Keratinocyte (primary cell): ENCODE measurements around the gene PRRC1. TPM values are rescaled to one million over a fixed set of nuclear protein-coding genes. Genes with fewer than 3 reads are reported as not detected.

Experiments
- DNase-seq: peaks from one replicate; pipeline ENCODE4 v3.0.0-alpha.2; 2011; ENCODE audit warnings: low read depth, missing footprints, low spot score
- FAIRE-seq: peaks from 2 replicates; lab custom pipeline; 2011; peaks lifted over from hg19 to GRCh38; lab: Jason Lieb, UNC
- H2AFZ ChIP-seq: 2 replicates; pipeline ENCODE4 v1.6.0; 2012; ENCODE audit warnings: low read length, control low read depth, inconsistent platforms; ENCODE audit not compliant: control insufficient read depth
- H3K27ac ChIP-seq: 2 replicates; pipeline ENCODE4 v1.5.1; 2011; ENCODE audit warnings: low read length; ENCODE audit not compliant: control insufficient read depth, insufficient read depth
- H3K27me3 ChIP-seq: 3 replicates; pipeline ENCODE4 v1.6.0; 2011; ENCODE audit warnings: low read length; ENCODE audit not compliant: control insufficient read depth, insufficient read depth; ENCODE audit errors: extremely low read depth
- H3K36me3 ChIP-seq, 2 experiments: 2 replicates in 1 of 2; 3 replicates in 1 of 2; pipeline ENCODE4 v1.5.1; 2011; ENCODE audit warnings: low read length in 2 of 2, mild to moderate bottlenecking in 1 of 2; ENCODE audit not compliant: control insufficient read depth in 2 of 2, insufficient read depth in 2 of 2; ENCODE audit errors: extremely low read depth in 1 of 2
- H3K4me1 ChIP-seq: 3 replicates; pipeline ENCODE4 v1.5.1; 2011; ENCODE audit warnings: low read length; ENCODE audit not compliant: control insufficient read depth, insufficient read depth; ENCODE audit errors: extremely low read depth
- H3K4me2 ChIP-seq: 3 replicates; pipeline ENCODE4 v1.6.0; 2011; ENCODE audit warnings: low read depth, low read length; ENCODE audit not compliant: control insufficient read depth, insufficient read depth; ENCODE audit errors: extremely low read depth
- H3K4me3 ChIP-seq, 3 experiments: fragments of 200-600 bp in 1 of 3; sonication (generic) in 1 of 3; 2 replicates in 2 of 3; 3 replicates in 1 of 3; pipeline ENCODE4 v1.5.1; 2011 to 2016; ENCODE audit warnings: low read length in 3 of 3, mild to moderate bottlenecking in 3 of 3, control low read depth in 2 of 3, inconsistent platforms in 1 of 3, low read depth in 1 of 3, mixed read lengths in 1 of 3, mixed run types in 1 of 3, moderate library complexity in 1 of 3; ENCODE audit not compliant: control insufficient read depth in 2 of 3, insufficient read depth in 2 of 3; ENCODE audit errors: extremely low read depth in 1 of 3
- H3K79me2 ChIP-seq: 2 replicates; pipeline ENCODE4 v1.6.0; 2012; ENCODE audit warnings: low read length; ENCODE audit not compliant: control insufficient read depth, insufficient read depth
- H3K9ac ChIP-seq: 3 replicates; pipeline ENCODE4 v1.6.0; 2011; ENCODE audit warnings: low read length; ENCODE audit not compliant: control insufficient read depth, insufficient read depth; ENCODE audit errors: extremely low read depth
- H3K9me1 ChIP-seq: 3 replicates; pipeline ENCODE4 v1.6.0; 2011; ENCODE audit warnings: low read length; ENCODE audit not compliant: control insufficient read depth, insufficient read depth; ENCODE audit errors: extremely low read depth
- H3K9me3 ChIP-seq: 2 replicates; pipeline ENCODE4 v1.5.1; 2012; ENCODE audit warnings: low read depth, low read length; ENCODE audit not compliant: control insufficient read depth
- H4K20me1 ChIP-seq: 3 replicates; pipeline ENCODE4 v1.6.0; 2011; ENCODE audit warnings: low read length; ENCODE audit not compliant: control insufficient read depth, insufficient read depth; ENCODE audit errors: extremely low read depth
- CTCF ChIP-seq, 3 experiments: IDR thresholded peaks in 1 of 3; conservative IDR thresholded peaks in 1 of 3; optimal IDR thresholded peaks in 1 of 3; 2 replicates in 2 of 3; 3 replicates in 1 of 3; pipeline versions ENCODE3 to v1.5.1; 2011; ENCODE audit warnings: low read length in 3 of 3, mild to moderate bottlenecking in 3 of 3, moderate library complexity in 2 of 3, control low read depth in 1 of 3, inconsistent platforms in 1 of 3; ENCODE audit not compliant: insufficient read depth in 2 of 3; ENCODE audit errors: extremely low read depth in 1 of 3
- EZH2 ChIP-seq: IDR thresholded peaks from one replicate; pipeline ENCODE4 v1.6.1; 2012; ENCODE audit warnings: inconsistent platforms, mild to moderate bottlenecking, low read length, moderate library complexity
- dilution Hi-C: fragments of 300-500 bp; cut with MboI; formaldehyde crosslinking; loops from one replicate; pipeline ENCODE4 v1.7.0; 2020; ENCODE audit warnings: low sequenced_read_pairs; ENCODE audit not compliant: extremely low pct_ligation_motif_present
- polyA plus RNA-seq, 5 experiments: library from polyadenylated mRNA; depleted of rRNA in 3 of 5; stranded (reverse) in 3 of 5; stranded (forward) in 1 of 5; unstranded in 1 of 5; fragments of >200 nt; gene quantifications; 1 replicate in 1 of 5; 2 replicates in 3 of 5; 3 replicates in 1 of 5; pipeline versions ENCODE4 v1.2.1 to v1.2.3, GENCODE V29; 2011 to 2012; ENCODE audit warnings: missing spikeins in 2 of 5, low read depth in 1 of 5, low replicate concordance in 1 of 5

The PRRC1 gene
- polyA plus RNA-seq, 1 donor (not counting 4 experiments of a cell fraction or from before 2014, with no cell fraction given), result 48.6 TPM

- Histone ChIP-seq H3K79me2 (no peaks in the 10 kb centered on the region), H3K27ac (no peak overlapping the region), H3K9me1 (no peaks in the 10 kb centered on the region), H3K9ac (no peak overlapping the region), H2AFZ (no peak overlapping the region), H3K9me3 (no peaks in the 10 kb centered on the region), H3K27me3 (no peaks in the 10 kb centered on the region), H3K4me2 (no peak overlapping the region), H4K20me1 (no peaks in the 10 kb centered on the region), H3K36me3 (no peaks in the 10 kb centered on the region), H3K4me3 (no peak overlapping the region), H3K4me1 (no peaks in the 10 kb centered on the region)
- DNase-seq (no peak), FAIRE-seq (no peak)
- TF ChIP-seq CTCF (optimal IDR thresholded peaks at IDR 0.05 in 1 of 3, IDR thresholded peaks at IDR 0.05 in 1 of 3, conservative IDR thresholded peaks at IDR 0.05 in 1 of 3; ENCODE audit: extremely low read depth in 1 of 3, insufficient read depth in 2 of 3, low read length in 3 of 3) (no peak), EZH2 (no peak)
- dilution Hi-C loops, result no loop called here
Measured at GRCh38 chr5:127589309-127590030, 72.0 kb downstream of the PRRC1 start.

- H3K4me2 ChIP-seq, result no peak overlapping the region
- no peaks in the 10 kb centered on the region for H3K9me3 ChIP-seq
- H3K4me3 ChIP-seq, result no peak overlapping the region
- TF ChIP-seq CTCF (optimal IDR thresholded peaks at IDR 0.05 in 1 of 3, IDR thresholded peaks at IDR 0.05 in 1 of 3, conservative IDR thresholded peaks at IDR 0.05 in 1 of 3; ENCODE audit: extremely low read depth in 1 of 3, insufficient read depth in 2 of 3, low read length in 3 of 3) (no peak), EZH2 (no peak)
- no peaks in the 10 kb centered on the region for H3K79me2 ChIP-seq
- no peaks in the 10 kb centered on the region for H4K20me1 ChIP-seq
- H2AFZ ChIP-seq, result no peak overlapping the region
- H3K27ac ChIP-seq, result no peak overlapping the region
- dilution Hi-C loops, result no loop called here
- no peaks in the 10 kb centered on the region for H3K4me1 ChIP-seq
- H3K27me3 ChIP-seq, result no peaks in the 10 kb centered on the region
- no peak overlapping the region for H3K9ac ChIP-seq
- FAIRE-seq (no peak), DNase-seq (no peak)
- H3K9me1 ChIP-seq, result no peaks in the 10 kb centered on the region
- H3K36me3 ChIP-seq, result no peaks in the 10 kb centered on the region
Measured at GRCh38 chr5:127590156-127590722, 72.8 kb downstream of the PRRC1 start.
